HepG2 (cell line): ENCODE results near the gene DZIP1L. TPM values are rescaled to one million over a fixed set of nuclear protein-coding genes. Genes with fewer than 3 reads are reported as not detected.

ENCODE experiments used
- ATAC-seq: fragments of 200-7000 bp; cut with Tn5 transposase; 3 replicates; pipeline ENCODE4 v1.9.1; 2020; ENCODE audit warnings: mild to moderate bottlenecking, moderate library complexity
- BruUV-seq: library from RNA; stranded (reverse); fragments of 400-500 nt; replicated peaks from 2 replicates; lab custom pipeline; 2021; lab: Mats Ljungman, UMichigan
- CTCF ChIA-PET: fragments of 300-600 bp; formaldehyde crosslinking; extraction: SDS; loops from one replicate; lab custom pipeline; 2021; ENCODE audit warnings: low total read pairs, inconsistent platforms, low intra/inter-chr PET ratio; lab: Yijun Ruan, JAX
- POLR2A ChIA-PET: fragments of 350-600 bp; sonication (Branson Sonifier 250); formaldehyde crosslinking; loops from one replicate; lab custom pipeline; 2020; ENCODE audit warnings: antibody characterized with exemption, inconsistent platforms; lab: Yijun Ruan, JAX
- DNase-seq: peaks from one replicate; pipeline ENCODE4 v3.0.0-alpha.2; 2015; ENCODE audit warnings: low spot score
- FAIRE-seq: peaks from 3 replicates; lab custom pipeline; 2011; peaks lifted over from hg19 to GRCh38; lab: Jason Lieb, UNC
- H2AFZ ChIP-seq: one replicate; pipeline ENCODE4 v1.6.1; 2011; ENCODE audit warnings: low read length, inconsistent platforms
- H3K27ac ChIP-seq: fragments of 300-600 bp; 3 replicates; pipeline ENCODE4 v1.8.0; 2011; ENCODE audit warnings: mixed run types, mild to moderate bottlenecking, mixed read lengths, low read length, inconsistent platforms; ENCODE audit not compliant: insufficient read depth; ENCODE audit errors: extremely low read length
- H3K27me3 ChIP-seq, 2 experiments: fragments of 200-600 bp in 1 of 2; 2 replicates in 1 of 2; 3 replicates in 1 of 2; pipeline versions ENCODE4 v1.6.0 to v1.8.0; 2011; ENCODE audit warnings: low read length in 2 of 2, mild to moderate bottlenecking in 2 of 2, moderate library complexity in 2 of 2, inconsistent platforms in 1 of 2; ENCODE audit not compliant: insufficient read depth in 2 of 2, control insufficient read depth in 1 of 2
- H3K36me3 ChIP-seq, 2 experiments: fragments of 200-600 bp in 1 of 2; replicated peaks in 1 of 2; 2 replicates in 1 of 2; 3 replicates in 1 of 2; pipeline versions ENCODE4 v1.5.1 to v1.8.0; 2011; ENCODE audit warnings: low read length in 2 of 2, inconsistent platforms in 1 of 2; ENCODE audit not compliant: insufficient read depth in 2 of 2, control insufficient read depth in 1 of 2
- H3K4me1 ChIP-seq: 2 replicates; pipeline ENCODE4 v1.5.1; 2012; ENCODE audit warnings: low read length, inconsistent platforms; ENCODE audit not compliant: insufficient read depth
- H3K4me2 ChIP-seq: 2 replicates; pipeline ENCODE4 v1.6.0; 2011; ENCODE audit warnings: low read depth, low read length, inconsistent platforms
- H3K4me3 ChIP-seq, 3 experiments: fragments of 200-600 bp in 1 of 3; sonication (generic), shearing (Covaris generic) in 1 of 3; replicated peaks in 1 of 3; 2 replicates each; pipeline ENCODE4 v1.5.1; 2011 to 2016; ENCODE audit warnings: low read length in 3 of 3, inconsistent platforms in 2 of 3, low read depth in 2 of 3, mild to moderate bottlenecking in 2 of 3, control low read depth in 1 of 3, mixed read lengths in 1 of 3; ENCODE audit not compliant: insufficient read depth in 1 of 3
- H3K79me2 ChIP-seq: one replicate; pipeline ENCODE4 v1.6.1; 2011; ENCODE audit warnings: low read length, inconsistent platforms; ENCODE audit not compliant: insufficient read depth
- H3K9ac ChIP-seq: 2 replicates; pipeline ENCODE4 v1.6.0; 2011; ENCODE audit warnings: mild to moderate bottlenecking, low read depth, low read length, inconsistent platforms; ENCODE audit not compliant: insufficient read depth
- H3K9me3 ChIP-seq: 2 replicates; pipeline ENCODE4 v1.5.1; 2012; ENCODE audit warnings: mild to moderate bottlenecking, low read length
- H4K20me1 ChIP-seq: 2 replicates; pipeline ENCODE4 v1.6.0; 2011; ENCODE audit warnings: inconsistent platforms, mild to moderate bottlenecking, low read length, moderate library complexity; ENCODE audit not compliant: insufficient read depth
- ETV6 ChIP-seq: sonication (generic); formaldehyde crosslinking; conservative IDR thresholded peaks from 2 replicates; pipeline ENCODE4 v1.4.0; 2020; ENCODE audit warnings: missing genetic modification reagents
- FOSL2 ChIP-seq: sonication (generic); formaldehyde crosslinking; IDR thresholded peaks from 2 replicates; pipeline ENCODE4 v1.4.0; 2020; ENCODE audit warnings: missing genetic modification reagents
- PLRG1 ChIP-seq: fragments of 450-650 bp; conservative IDR thresholded peaks from 2 replicates; pipeline ENCODE4 v1.6.1; 2016
- ZNF326 ChIP-seq: sonication (generic); formaldehyde crosslinking; IDR thresholded peaks from 2 replicates; pipeline ENCODE4 v1.4.0; 2020; ENCODE audit warnings: missing genetic modification reagents, borderline replicate concordance
- WGBS: methylation state at CpG from one replicate; pipeline ENCODE4 v1.1.6; 2017; ENCODE audit warnings: low lambda C conversion rate; 5-methylcytosine and 5-hydroxymethylcytosine counted together
- in situ Hi-C: cut with HindIII; loops from 2 replicates; pipeline ENCODE4 v1.10.0; 2017; ENCODE audit warnings: low pct_unique_long_range_greater_than_20kb; ENCODE audit not compliant: extremely low pct_ligation_motif_present
- intact Hi-C: fragments of 100-400 bp; cut with micrococcal nuclease; formaldehyde crosslinking; loops from one replicate; pipeline ENCODE4 v1.10.0; 2022; ENCODE audit not compliant: unreplicated experiment
- polyA plus RNA-seq, 8 experiments: library from polyadenylated mRNA; depleted of rRNA in 3 of 8; stranded (reverse) in 7 of 8; unstranded in 1 of 8; fragments of >200 nt; fragmentation: Illumina TruSeq in 4 of 8; extraction: Trizol in 4 of 8; gene quantifications; 2 replicates each; pipeline versions ENCODE4 v1.2.1 to v1.2.3, GENCODE V29; 2011 to 2016; ENCODE audit warnings: low read depth in 4 of 8, missing spikeins in 1 of 8, mixed read lengths in 1 of 8; ENCODE audit not compliant: insufficient read depth in 1 of 8
- total RNA-seq, 5 experiments: library from RNA; depleted of rRNA; stranded (reverse); fragments of >200 nt; fragmentation: Illumina TruSeq; extraction: Trizol; gene quantifications; 2 replicates each; pipeline ENCODE4 v1.2.3, GENCODE V29; 2016; ENCODE audit warnings: low read depth in 1 of 5
- TF ChIP-seq, protein P1 (sequence below): IDR thresholded peaks from 2 replicates; pipeline ENCODE4 v1.4.0; 2020; ENCODE audit warnings: mild to moderate bottlenecking, missing genetic modification reagents

Gene DZIP1L
- total and polyA plus RNA-seq, 2 of the 13 experiments (the other 11 are each of a cell fraction or from before 2014, with no cell fraction given) = 0.90 to 1.2 TPM

DNA sequence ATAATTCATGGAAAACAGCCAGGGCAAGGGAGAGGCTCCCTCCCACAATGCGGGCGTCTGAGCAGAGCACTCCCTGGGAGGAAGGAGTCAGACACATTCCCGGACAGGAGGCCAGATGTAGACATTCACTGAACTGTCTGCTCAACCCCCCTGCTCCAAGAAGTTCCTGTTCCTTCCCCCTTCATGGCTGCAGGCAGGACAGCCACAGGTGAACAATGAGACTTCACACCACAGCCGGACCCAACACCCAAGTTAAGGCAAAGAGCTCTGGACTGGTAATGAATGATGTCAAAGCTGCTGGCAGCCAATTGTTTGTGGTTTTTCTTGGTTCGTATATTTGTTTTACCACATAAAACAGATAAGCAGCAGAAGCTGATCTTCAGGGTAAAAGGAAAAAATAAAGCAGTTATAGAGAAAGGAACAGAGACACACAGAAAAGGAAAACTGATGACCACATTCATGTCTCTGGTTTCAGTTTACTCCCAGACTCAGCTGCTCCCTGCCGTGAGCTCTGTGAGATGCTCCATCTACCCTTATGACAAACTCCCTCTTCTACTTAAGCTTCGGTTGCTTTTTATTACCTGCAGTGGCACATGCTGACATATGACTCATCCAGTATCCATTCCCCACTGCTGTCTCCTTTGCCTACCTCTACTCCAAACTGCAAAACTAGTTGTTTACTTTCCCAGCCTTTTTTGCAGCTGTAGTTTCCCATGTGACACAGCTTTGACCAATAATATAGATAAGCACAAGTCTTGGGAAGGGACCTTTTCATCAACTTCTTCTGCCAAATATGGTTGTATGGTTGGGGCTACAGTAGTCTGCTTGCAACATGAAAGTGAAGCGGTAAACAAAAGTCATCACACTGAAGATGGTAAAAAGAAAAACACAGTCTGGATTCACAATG lies 33.1 kb downstream of the DZIP1L start:
- Histone ChIP-seq H3K4me3 (no peak overlapping the region), H3K27me3 (no peaks in the 10 kb centered on the region), H3K9me3 (no peaks in the 10 kb centered on the region), H2AFZ (no peak overlapping the region), H3K4me2 (no peak overlapping the region), H4K20me1 (no peaks in the 10 kb centered on the region), H3K4me1 (peaks cover 10% of the 10 kb centered on the region), H3K79me2 (no peaks in the 10 kb centered on the region), H3K9ac (no peak overlapping the region), H3K36me3 (no peaks in the 10 kb centered on the region), H3K27ac (no peak overlapping the region)
- in situ Hi-C loops (no loop called here), intact Hi-C loops (no loop called here)
- ATAC-seq (no peak), DNase-seq (peak; percentile 22), FAIRE-seq (no peak)
- CTCF ChIA-PET = no interaction called here
- 79% methylated on average over 5 of the region's 8 CpGs for WGBS
- TF ChIP-seq FOSL2 (CRISPR knock-in tag) = peak; percentile 40; the same call in 1 of the 2 replicates
- no peak for TF ChIP-seq ZNF326 (CRISPR knock-in tag)
- BruUV-seq = no TSS peak
- POLR2A ChIA-PET = no interaction called here

DNA sequence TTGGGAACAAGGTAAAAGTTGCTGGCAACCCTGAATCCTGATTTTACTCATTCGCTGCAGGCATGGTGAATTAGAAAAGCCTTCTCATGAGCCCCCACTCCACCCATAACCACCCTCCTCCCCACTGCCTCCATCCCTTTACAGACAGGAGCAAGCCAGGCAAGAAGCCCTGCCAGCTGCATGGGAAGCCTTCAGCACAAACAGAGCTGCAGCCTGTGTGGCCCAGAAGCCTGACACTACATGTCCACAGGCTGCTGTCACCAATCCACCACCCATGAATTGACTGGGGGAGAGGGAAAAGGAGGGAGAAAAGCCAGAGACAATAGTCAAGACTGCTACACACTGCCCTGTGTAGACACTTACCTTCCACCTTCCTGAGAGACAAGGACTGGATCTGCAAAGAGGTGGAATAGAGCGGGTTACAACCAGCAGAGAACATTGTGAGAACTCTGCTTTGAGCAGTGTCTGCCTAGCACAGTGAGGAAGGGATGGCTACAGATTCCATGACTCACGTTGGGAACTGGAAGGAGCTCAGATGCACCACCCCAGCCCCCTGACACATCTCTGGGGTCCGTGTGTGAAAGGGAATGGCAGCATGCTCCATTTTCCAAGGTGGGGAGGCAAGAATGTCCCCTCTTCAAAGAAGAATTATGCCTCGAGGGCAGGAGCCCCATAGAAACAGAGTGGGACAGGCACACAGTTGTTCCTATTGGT lies 33.9 kb downstream of the DZIP1L start:
- no peaks in the 10 kb centered on the region for H3K36me3 ChIP-seq
- 86% methylated on average over 5 of the region's 5 CpGs for WGBS
- DNase-seq = no peak
- ATAC-seq = no peak; the same call in 2 of the 3 replicates
- ChIA-PET CTCF (no interaction called here), POLR2A (no interaction called here)
- peaks cover 10% of the 10 kb centered on the region for H3K4me1 ChIP-seq
- FAIRE-seq = no peak
- no peaks in the 10 kb centered on the region for H4K20me1 ChIP-seq
- H3K79me2 ChIP-seq = no peaks in the 10 kb centered on the region
- intact Hi-C loops (no loop called here), in situ Hi-C loops (no loop called here)
- H3K4me2 ChIP-seq = no peak overlapping the region
- no peak overlapping the region for H2AFZ ChIP-seq
- H3K27ac ChIP-seq = no peak overlapping the region
- no TSS peak for BruUV-seq
- no peaks in the 10 kb centered on the region for H3K27me3 ChIP-seq
- no peaks in the 10 kb centered on the region for H3K9me3 ChIP-seq
- no peak overlapping the region for H3K9ac ChIP-seq
- no peak overlapping the region for H3K4me3 ChIP-seq
- no peak for TF ChIP-seq PLRG1
- TF ChIP-seq, protein P1, sequence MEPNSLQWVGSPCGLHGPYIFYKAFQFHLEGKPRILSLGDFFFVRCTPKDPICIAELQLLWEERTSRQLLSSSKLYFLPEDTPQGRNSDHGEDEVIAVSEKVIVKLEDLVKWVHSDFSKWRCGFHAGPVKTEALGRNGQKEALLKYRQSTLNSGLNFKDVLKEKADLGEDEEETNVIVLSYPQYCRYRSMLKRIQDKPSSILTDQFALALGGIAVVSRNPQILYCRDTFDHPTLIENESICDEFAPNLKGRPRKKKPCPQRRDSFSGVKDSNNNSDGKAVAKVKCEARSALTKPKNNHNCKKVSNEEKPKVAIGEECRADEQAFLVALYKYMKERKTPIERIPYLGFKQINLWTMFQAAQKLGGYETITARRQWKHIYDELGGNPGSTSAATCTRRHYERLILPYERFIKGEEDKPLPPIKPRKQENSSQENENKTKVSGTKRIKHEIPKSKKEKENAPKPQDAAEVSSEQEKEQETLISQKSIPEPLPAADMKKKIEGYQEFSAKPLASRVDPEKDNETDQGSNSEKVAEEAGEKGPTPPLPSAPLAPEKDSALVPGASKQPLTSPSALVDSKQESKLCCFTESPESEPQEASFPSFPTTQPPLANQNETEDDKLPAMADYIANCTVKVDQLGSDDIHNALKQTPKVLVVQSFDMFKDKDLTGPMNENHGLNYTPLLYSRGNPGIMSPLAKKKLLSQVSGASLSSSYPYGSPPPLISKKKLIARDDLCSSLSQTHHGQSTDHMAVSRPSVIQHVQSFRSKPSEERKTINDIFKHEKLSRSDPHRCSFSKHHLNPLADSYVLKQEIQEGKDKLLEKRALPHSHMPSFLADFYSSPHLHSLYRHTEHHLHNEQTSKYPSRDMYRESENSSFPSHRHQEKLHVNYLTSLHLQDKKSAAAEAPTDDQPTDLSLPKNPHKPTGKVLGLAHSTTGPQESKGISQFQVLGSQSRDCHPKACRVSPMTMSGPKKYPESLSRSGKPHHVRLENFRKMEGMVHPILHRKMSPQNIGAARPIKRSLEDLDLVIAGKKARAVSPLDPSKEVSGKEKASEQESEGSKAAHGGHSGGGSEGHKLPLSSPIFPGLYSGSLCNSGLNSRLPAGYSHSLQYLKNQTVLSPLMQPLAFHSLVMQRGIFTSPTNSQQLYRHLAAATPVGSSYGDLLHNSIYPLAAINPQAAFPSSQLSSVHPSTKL (CRISPR knock-in tag) = no peak
- TF ChIP-seq ETV6 (CRISPR knock-in tag) = no peak
